Ascending aorta (tissue), 2 donors: Measurements from ENCODE around the gene RASGRF2. TPM values are rescaled to one million over a fixed set of nuclear protein-coding genes. Genes with fewer than 3 reads are reported as not detected.

Experiments used
- DNase-seq, 2 donors: peaks; one replicate each; pipeline ENCODE4 v3.0.0-alpha.2; 2019; ENCODE audit warnings: low spot score in 2 of 2
- H3K27ac ChIP-seq, 2 donors: fragments of 200-600 bp; sonication (generic); one replicate each; pipeline ENCODE4 v1.5.1; 2016 to 2017; ENCODE audit warnings: mild to moderate bottlenecking in 1 of 2
- H3K27me3 ChIP-seq: fragments of 200-600 bp; sonication (generic); one replicate; pipeline ENCODE4 v1.5.1; 2017
- H3K36me3 ChIP-seq, 2 donors: fragments of 200-600 bp; sonication (generic); one replicate each; pipeline ENCODE4 v1.5.1; 2016
- H3K4me1 ChIP-seq, 2 donors: fragments of 200-600 bp; sonication (generic); one replicate each; pipeline ENCODE4 v1.5.1; 2016 to 2017; ENCODE audit warnings: mild to moderate bottlenecking in 1 of 2
- H3K4me3 ChIP-seq, 2 donors: fragments of 200-600 bp; sonication (generic); one replicate each; pipeline ENCODE4 v1.5.1; 2016 to 2017; ENCODE audit warnings: mild to moderate bottlenecking in 1 of 2
- H3K9me3 ChIP-seq, 2 donors: fragments of 200-600 bp; sonication (generic); one replicate each; pipeline ENCODE4 v1.5.1; 2016
- CTCF ChIP-seq, 3 experiments: fragments of 200-600 bp in 2 of 3; fragments of 450-650 bp in 1 of 3; sonication (generic) in 2 of 3; IDR thresholded peaks; one replicate each; pipeline ENCODE4 v1.5.1; 2016 to 2019; ENCODE audit warnings: antibody characterized with exemption in 3 of 3, mild to moderate bottlenecking in 1 of 3, moderate library complexity in 1 of 3
- intact Hi-C: fragments of 100-400 bp; cut with DNase I; formaldehyde crosslinking; loops from one replicate; pipeline ENCODE4 v1.15.1; 2023
- total RNA-seq: library from RNA; depleted of rRNA; stranded (reverse); fragments of >200 nt; gene quantifications from one replicate; pipeline ENCODE4 v1.1.0, GENCODE V29; 2016

Gene RASGRF2
- 16.9 TPM for total RNA-seq

- Histone ChIP-seq H3K9me3 (no peaks in the 10 kb centered on the region), H3K36me3 (no peaks in the 10 kb centered on the region), H3K27me3 (no peaks in the 10 kb centered on the region), H3K4me3 (peak within 1 kb of the TSS; percentile 57 to 81), H3K4me1 (no peaks in the 10 kb centered on the region), H3K27ac (peak within 1 kb of the TSS; percentile 43 to 72)
- intact Hi-C loops = no loop called here
- TF ChIP-seq CTCF (IDR thresholded peaks at IDR 0.05) = no peak
- no peak for DNase-seq
Observed at GRCh38 chr5:80959768-80960442, at the start of gene RASGRF2. TSS of gene RASGRF2 (plus strand) at chr5:80960363. CDS start at chr5:80960739, 376 bp downstream.

DNA sequence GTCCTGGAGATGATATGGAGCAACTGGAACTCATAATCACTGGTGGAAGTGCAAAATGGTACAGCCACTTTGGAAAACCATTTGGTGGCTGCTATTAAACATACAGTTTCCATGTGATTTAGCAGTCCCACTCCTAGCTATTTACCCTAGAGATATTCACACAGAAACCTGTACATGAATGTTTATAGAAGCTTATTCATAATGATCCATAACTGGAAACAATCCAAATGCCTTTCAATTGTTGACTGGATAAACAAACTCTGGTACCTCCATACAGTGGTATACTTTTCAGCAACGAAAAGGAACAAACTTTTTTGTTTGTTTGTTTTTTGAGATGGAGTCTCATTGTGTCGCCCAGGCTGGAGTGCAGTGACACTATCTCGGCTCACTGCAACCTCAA is 47.7 kb upstream of the RASGRF2 start:
- Histone ChIP-seq H3K27me3 (no peaks in the 10 kb centered on the region), H3K27ac (no peak overlapping the region), H3K36me3 (no peaks in the 10 kb centered on the region), H3K4me3 (no peak overlapping the region), H3K9me3 (peaks cover 0 to 3% of the 10 kb centered on the region in 2 donors), H3K4me1 (no peaks in the 10 kb centered on the region)
- intact Hi-C loops = no loop called here
- no peak for TF ChIP-seq CTCF (IDR thresholded peaks at IDR 0.05)
- no peak for DNase-seq

DNA sequence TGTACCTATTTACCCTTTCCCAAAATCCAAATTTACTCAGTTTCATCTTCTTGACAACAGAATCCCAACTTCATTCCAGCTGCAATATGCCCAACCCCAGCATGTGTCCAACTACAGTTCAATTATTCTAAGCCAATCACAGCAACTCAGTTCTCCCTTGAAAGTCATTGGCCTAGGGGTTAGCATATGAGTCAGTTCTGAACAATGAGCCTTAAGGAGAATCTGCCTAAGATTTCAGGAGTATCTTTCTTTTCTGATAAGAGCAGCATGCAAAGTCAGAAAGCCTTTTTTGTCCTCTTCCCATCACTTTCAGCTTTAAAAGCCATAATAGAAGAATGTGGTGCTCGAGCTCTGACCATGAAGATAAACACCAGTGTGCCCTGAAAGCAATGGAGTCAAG is 44.4 kb upstream of the RASGRF2 start:
- Histone ChIP-seq H3K36me3 (no peaks in the 10 kb centered on the region), H3K4me3 (no peak overlapping the region), H3K9me3 (peaks cover 0 to 3% of the 10 kb centered on the region in 2 donors), H3K27ac (no peak overlapping the region), H3K27me3 (no peaks in the 10 kb centered on the region), H3K4me1 (no peaks in the 10 kb centered on the region)
- intact Hi-C loops = no loop called here
- TF ChIP-seq CTCF (IDR thresholded peaks at IDR 0.05) = no peak
- DNase-seq = no peak

DNA sequence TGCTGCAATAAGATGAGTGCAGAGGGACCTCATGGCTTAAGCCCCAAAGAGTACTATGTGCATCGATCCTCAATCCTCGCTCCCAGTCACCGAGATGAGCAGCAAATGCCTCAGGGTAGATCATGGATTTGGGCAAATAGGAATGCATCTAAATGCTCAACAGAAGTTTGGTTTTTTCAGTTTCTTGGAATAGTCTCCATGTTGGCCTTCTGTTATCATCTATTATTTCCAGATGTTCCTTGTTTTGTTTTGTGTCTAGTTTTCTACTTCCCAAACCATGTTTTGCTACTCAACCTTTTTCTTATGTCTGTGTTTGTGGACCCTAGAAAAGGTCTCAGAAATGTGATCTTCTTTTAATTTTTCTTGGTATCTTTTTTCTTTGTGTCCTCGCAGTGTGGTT is 43.5 kb upstream of the RASGRF2 start:
- no peaks in the 10 kb centered on the region for H3K27me3 ChIP-seq
- no peak overlapping the region for H3K4me3 ChIP-seq
- intact Hi-C loops = no loop called here
- no peak for TF ChIP-seq CTCF (IDR thresholded peaks at IDR 0.05)
- H3K36me3 ChIP-seq = no peaks in the 10 kb centered on the region
- H3K27ac ChIP-seq = no peak overlapping the region
- no peak for DNase-seq
- H3K9me3 ChIP-seq = peaks cover 0 to 3% of the 10 kb centered on the region in 2 donors
- H3K4me1 ChIP-seq = no peaks in the 10 kb centered on the region

GRCh38 chr5:80917631-80918030 is 42.5 kb upstream of the RASGRF2 start:
- intact Hi-C loops = no loop called here
- H3K36me3 ChIP-seq = no peaks in the 10 kb centered on the region
- no peak for TF ChIP-seq CTCF (IDR thresholded peaks at IDR 0.05)
- H3K27ac ChIP-seq = no peak overlapping the region
- no peak overlapping the region for H3K4me3 ChIP-seq
- no peak for DNase-seq
- no peaks in the 10 kb centered on the region for H3K27me3 ChIP-seq
- H3K4me1 ChIP-seq = no peaks in the 10 kb centered on the region
- H3K9me3 ChIP-seq = no peaks in the 10 kb centered on the region
